Measurements from ENCODE around the gene CD274.

Gene CD274

DNA sequence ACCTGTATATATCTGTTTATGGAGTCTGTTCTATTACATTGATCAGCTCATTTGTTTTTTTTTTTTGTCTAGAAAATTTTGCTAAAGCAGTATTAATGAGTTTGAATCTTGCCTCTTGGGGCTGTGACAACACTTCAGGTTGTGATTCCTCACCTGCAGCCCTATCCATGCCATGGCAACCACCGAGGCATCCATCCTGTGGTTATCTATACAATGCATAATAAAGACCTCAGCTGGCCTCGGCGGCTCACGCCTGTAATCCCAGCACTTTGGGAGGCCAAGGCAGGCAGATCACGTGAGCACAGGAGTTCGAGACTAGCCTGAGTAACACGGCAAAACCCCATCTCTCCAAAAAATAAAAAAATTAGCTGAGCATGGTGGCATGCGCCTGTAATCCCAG is 31.9 kb downstream of the CD274 start:
- DNase-seq (ENCODE audit: low spot score): no peak
- POLR2A ChIA-PET (ENCODE audit: low non-redundant PET): no interaction called here
- no peak overlapping the region for H3K27ac ChIP-seq
- no peak for TF ChIP-seq CTCF (conservative IDR thresholded peaks at IDR 0.05; ENCODE audit: low read depth)
- CTCF ChIA-PET: interaction anchor here (0.6 kb wide), 1 partner anchor 1083 kb away, joined by 3 read pairs; no protein-coding TSS in a partner anchor

DNA sequence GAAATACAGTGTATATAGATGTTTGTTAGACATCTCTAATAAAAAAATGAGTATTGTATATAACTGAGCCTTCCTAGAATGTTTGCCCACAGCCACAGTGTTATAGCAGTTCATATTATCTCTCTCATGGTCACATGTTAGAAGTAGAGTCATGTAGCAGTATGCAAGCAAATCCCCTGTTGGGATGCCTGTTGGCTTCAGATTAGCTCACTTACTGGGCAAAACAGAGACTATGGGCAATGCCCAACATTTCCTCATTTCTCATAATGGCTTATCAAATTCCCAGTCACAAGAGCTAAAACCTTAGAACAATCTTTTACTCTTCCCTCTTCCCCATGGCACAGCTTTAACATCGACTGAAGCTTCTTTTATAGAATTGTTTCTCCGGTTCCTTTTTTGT is 33.0 kb downstream of the CD274 start:
- no peak overlapping the region for H3K27ac ChIP-seq
- TF ChIP-seq CTCF (conservative IDR thresholded peaks at IDR 0.05; ENCODE audit: low read depth): no peak
- POLR2A ChIA-PET (ENCODE audit: low non-redundant PET): no interaction called here
- CTCF ChIA-PET: no interaction called here
- no peak for DNase-seq (ENCODE audit: low spot score)

- no peak for DNase-seq (ENCODE audit: low spot score)
- no peak overlapping the region for H3K27ac ChIP-seq
- no peak for TF ChIP-seq CTCF (conservative IDR thresholded peaks at IDR 0.05; ENCODE audit: low read depth)
- CTCF ChIA-PET: interaction anchor here (0.6 kb wide), 1 partner anchor 586 kb away, joined by 7 read pairs; no protein-coding TSS in a partner anchor
- POLR2A ChIA-PET (ENCODE audit: low non-redundant PET): no interaction called here
Observed at GRCh38 chr9:5485378-5486085, 35.2 kb downstream of the CD274 start.

GRCh38 chr9:5486988-5487387 is 36.6 kb downstream of the CD274 start:
- DNase-seq (ENCODE audit: low spot score): no peak
- H3K27ac ChIP-seq: no peak overlapping the region
- ChIA-PET POLR2A (ENCODE audit: low non-redundant PET) (no interaction called here), CTCF (no interaction called here)
- TF ChIP-seq CTCF (conservative IDR thresholded peaks at IDR 0.05; ENCODE audit: low read depth): no peak

- no peak for DNase-seq (ENCODE audit: low spot score)
- ChIA-PET CTCF (no interaction called here), POLR2A (ENCODE audit: low non-redundant PET) (no interaction called here)
- no peak for TF ChIP-seq CTCF (conservative IDR thresholded peaks at IDR 0.05; ENCODE audit: low read depth)
- H3K27ac ChIP-seq: no peak overlapping the region
Observed at GRCh38 chr9:5488221-5489008, 38.1 kb downstream of the CD274 start.

DNA sequence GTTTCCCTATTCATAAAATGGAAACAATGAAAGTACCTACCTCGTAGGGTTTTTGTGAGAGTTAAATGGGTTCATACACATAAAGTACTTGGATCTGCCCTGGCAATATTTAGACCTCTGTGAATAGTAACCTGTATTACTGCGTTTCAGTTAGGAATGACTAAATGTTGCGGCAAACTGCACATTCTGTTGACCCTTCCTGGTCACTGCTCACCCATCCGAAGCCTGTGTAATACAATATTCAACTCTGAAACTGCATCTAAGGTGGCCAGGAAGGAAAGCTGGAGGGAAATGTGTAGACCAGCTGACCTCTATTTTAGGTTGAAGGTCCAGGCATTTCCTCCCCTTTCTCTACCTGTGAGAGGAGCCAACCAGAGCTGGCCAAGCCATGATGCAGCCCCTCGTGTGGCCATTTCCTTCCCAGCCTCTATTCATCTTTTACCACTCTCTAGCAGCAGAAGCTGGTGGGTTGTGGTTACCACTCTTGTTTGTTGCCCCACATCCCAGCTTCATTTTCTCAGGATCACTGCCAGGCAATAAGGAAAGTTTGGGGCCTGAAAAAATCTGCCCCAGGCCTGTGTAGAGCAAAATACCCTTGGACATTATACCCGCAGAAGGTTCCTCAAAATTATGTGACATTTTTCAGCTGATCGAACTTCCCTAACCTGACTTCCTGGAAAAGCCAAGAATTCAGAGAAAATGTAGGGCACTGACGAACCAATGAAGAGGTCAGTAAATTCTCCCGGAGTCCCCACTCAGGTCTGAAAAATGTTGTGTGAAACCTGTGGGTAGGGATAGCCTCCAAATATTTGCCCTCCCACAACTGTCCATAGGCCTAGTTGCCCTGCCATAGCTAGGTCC is 39.5 kb downstream of the CD274 start:
- no peak for TF ChIP-seq CTCF (conservative IDR thresholded peaks at IDR 0.05; ENCODE audit: low read depth)
- no peak overlapping the region for H3K27ac ChIP-seq
- POLR2A ChIA-PET (ENCODE audit: low non-redundant PET): no interaction called here
- CTCF ChIA-PET: interaction anchor here (0.7 kb wide), 1 partner anchor 42 kb away, joined by 3 read pairs; no protein-coding TSS in a partner anchor
- DNase-seq (ENCODE audit: low spot score): no peak

Data from RWPE1 (cell line).